ENCODE data around the gene FAM114A1. TPM values are rescaled to one million over a fixed set of nuclear protein-coding genes. Genes with fewer than 3 reads are reported as not detected.

FAM114A1 gene
- total and polyA plus RNA-seq, 2 of the 8 experiments (the other 6 are each of a cell fraction or from before 2014, with no cell fraction given), result 9.5 to 12.0 TPM

DNA sequence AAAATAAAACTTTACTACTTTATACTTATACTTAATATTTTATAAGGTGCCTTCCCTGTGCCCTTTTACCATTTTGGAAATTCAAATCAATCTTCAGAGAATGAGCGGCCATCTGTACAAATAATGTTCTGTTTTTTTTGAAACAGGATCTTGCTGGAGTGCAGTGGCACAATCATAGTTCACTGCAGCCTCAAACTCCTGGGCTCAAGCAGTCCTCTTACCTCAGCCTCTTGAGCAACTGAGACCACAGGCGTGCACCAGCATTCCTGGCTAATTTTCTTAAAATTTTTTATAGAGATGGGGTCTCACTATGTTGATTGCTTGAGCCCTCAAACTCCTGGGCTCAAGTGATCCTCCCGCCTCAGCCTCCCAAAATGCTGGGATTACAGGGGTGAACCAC is 53.5 kb downstream of the FAM114A1 start (continued):
- TF ChIP-seq, protein P1, sequence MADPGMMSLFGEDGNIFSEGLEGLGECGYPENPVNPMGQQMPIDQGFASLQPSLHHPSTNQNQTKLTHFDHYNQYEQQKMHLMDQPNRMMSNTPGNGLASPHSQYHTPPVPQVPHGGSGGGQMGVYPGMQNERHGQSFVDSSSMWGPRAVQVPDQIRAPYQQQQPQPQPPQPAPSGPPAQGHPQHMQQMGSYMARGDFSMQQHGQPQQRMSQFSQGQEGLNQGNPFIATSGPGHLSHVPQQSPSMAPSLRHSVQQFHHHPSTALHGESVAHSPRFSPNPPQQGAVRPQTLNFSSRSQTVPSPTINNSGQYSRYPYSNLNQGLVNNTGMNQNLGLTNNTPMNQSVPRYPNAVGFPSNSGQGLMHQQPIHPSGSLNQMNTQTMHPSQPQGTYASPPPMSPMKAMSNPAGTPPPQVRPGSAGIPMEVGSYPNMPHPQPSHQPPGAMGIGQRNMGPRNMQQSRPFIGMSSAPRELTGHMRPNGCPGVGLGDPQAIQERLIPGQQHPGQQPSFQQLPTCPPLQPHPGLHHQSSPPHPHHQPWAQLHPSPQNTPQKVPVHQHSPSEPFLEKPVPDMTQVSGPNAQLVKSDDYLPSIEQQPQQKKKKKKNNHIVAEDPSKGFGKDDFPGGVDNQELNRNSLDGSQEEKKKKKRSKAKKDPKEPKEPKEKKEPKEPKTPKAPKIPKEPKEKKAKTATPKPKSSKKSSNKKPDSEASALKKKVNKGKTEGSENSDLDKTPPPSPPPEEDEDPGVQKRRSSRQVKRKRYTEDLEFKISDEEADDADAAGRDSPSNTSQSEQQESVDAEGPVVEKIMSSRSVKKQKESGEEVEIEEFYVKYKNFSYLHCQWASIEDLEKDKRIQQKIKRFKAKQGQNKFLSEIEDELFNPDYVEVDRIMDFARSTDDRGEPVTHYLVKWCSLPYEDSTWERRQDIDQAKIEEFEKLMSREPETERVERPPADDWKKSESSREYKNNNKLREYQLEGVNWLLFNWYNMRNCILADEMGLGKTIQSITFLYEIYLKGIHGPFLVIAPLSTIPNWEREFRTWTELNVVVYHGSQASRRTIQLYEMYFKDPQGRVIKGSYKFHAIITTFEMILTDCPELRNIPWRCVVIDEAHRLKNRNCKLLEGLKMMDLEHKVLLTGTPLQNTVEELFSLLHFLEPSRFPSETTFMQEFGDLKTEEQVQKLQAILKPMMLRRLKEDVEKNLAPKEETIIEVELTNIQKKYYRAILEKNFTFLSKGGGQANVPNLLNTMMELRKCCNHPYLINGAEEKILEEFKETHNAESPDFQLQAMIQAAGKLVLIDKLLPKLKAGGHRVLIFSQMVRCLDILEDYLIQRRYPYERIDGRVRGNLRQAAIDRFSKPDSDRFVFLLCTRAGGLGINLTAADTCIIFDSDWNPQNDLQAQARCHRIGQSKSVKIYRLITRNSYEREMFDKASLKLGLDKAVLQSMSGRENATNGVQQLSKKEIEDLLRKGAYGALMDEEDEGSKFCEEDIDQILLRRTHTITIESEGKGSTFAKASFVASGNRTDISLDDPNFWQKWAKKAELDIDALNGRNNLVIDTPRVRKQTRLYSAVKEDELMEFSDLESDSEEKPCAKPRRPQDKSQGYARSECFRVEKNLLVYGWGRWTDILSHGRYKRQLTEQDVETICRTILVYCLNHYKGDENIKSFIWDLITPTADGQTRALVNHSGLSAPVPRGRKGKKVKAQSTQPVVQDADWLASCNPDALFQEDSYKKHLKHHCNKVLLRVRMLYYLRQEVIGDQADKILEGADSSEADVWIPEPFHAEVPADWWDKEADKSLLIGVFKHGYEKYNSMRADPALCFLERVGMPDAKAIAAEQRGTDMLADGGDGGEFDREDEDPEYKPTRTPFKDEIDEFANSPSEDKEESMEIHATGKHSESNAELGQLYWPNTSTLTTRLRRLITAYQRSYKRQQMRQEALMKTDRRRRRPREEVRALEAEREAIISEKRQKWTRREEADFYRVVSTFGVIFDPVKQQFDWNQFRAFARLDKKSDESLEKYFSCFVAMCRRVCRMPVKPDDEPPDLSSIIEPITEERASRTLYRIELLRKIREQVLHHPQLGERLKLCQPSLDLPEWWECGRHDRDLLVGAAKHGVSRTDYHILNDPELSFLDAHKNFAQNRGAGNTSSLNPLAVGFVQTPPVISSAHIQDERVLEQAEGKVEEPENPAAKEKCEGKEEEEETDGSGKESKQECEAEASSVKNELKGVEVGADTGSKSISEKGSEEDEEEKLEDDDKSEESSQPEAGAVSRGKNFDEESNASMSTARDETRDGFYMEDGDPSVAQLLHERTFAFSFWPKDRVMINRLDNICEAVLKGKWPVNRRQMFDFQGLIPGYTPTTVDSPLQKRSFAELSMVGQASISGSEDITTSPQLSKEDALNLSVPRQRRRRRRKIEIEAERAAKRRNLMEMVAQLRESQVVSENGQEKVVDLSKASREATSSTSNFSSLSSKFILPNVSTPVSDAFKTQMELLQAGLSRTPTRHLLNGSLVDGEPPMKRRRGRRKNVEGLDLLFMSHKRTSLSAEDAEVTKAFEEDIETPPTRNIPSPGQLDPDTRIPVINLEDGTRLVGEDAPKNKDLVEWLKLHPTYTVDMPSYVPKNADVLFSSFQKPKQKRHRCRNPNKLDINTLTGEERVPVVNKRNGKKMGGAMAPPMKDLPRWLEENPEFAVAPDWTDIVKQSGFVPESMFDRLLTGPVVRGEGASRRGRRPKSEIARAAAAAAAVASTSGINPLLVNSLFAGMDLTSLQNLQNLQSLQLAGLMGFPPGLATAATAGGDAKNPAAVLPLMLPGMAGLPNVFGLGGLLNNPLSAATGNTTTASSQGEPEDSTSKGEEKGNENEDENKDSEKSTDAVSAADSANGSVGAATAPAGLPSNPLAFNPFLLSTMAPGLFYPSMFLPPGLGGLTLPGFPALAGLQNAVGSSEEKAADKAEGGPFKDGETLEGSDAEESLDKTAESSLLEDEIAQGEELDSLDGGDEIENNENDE (IDR thresholded peaks at IDR 0.05; ENCODE audit: insufficient replicate concordance, low read length), result no peak
- TF ChIP-seq TAF7 (optimal IDR thresholded peaks at IDR 0.05; ENCODE audit: borderline replicate concordance, low read depth, low read length), result no peak

Measured in H1 (cell line).